NB4 (cell line): Measurements from ENCODE around the gene ANKZF1.
A peak's percentile ranks its signal among the peaks of the same experiment; 100 is the strongest.

Source experiments
- DNase-seq: peaks from one replicate; pipeline ENCODE4 v3.0.0; 2010; ENCODE audit warnings: low read depth
- H3K4me3 ChIP-seq: one replicate; pipeline ENCODE4 v1.5.1; 2011; ENCODE audit warnings: mild to moderate bottlenecking, low read depth, low read length, moderate library complexity
- CTCF ChIP-seq: IDR thresholded peaks from one replicate; pipeline ENCODE4 v1.5.1; 2012; ENCODE audit warnings: low read depth, low read length
- MAX ChIP-seq: IDR thresholded peaks from 2 replicates; pipeline ENCODE4 v1.6.1; 2011; ENCODE audit warnings: low read depth, low read length
- MYC ChIP-seq: IDR thresholded peaks from 2 replicates; pipeline ENCODE4 v1.6.1; 2011; ENCODE audit warnings: low read depth, low read length
- POLR2A ChIP-seq: IDR thresholded peaks from 2 replicates; pipeline ENCODE4 v1.6.1; 2011; ENCODE audit warnings: mild to moderate bottlenecking; ENCODE audit not compliant: insufficient read length; ENCODE audit errors: extremely low read depth

The ANKZF1 gene

DNA sequence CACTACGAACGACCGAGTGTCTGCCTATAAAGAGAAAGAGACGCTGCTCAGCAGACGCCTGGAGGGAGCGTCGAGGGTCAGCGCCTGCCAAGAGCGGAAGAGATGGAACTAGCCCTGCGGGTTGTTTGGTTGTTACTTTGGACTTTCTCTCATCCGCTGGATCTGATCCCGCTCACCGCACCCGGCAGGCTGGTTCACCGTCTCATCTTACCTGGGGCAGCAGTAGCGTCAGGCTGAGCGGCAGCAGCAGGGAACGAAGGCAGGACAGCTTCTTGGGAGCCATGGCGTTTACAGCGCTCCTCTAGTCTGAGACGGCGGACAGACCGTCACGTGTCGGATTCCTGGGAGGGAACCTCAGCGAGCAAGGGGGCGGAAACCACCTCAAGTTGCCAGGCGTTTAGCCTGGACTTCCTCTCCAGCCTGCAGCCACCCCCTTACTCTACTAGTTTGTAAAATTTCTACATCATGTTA, 13.7 kb downstream of the ANKZF1 start:
- no peak for DNase-seq
- H3K4me3 ChIP-seq = no peak overlapping the region
- TF ChIP-seq MYC = no peak

DNA sequence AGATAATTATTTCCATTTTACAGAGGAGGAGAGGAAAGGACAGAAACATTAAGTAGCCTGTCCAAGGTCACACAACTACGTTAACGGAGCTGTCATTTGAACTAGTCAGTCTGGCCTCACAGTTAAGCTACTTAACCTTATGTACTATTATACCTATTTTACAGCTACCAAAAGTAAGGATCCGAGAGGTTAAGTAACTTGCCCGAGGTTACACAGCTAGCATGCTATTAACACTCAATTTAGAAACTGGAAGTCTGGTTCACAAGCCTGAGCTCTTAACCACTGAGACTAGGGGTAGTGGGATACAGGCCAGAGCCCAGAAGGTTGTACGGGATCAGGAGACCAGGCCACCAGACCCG, 15.2 kb downstream of the ANKZF1 start:
- TF ChIP-seq MAX (no peak), POLR2A (no peak), MYC (no peak), CTCF (no peak)
- peak overlapping the region; percentile 91 for H3K4me3 ChIP-seq
- DNase-seq = no peak

- peak within 1 kb of the TSS; percentile 91 for H3K4me3 ChIP-seq
- TF ChIP-seq POLR2A = peak; percentile 82
- TF ChIP-seq CTCF = no peak
- TF ChIP-seq MYC = no peak; the same call in 1 of the 2 replicates
- TF ChIP-seq MAX = no peak
- DNase-seq = peak; percentile 95
Measured at GRCh38 chr2:219245148-219245898, 15.7 kb downstream of the ANKZF1 start, which contains the start of the genes GLB1L and STK16. TSS of gene GLB1L (minus strand) at chr2:219245444. CDS start at chr2:219243573, 1,871 bp downstream. TSS of gene STK16 (plus strand) at chr2:219245479. CDS start at chr2:219246000, 521 bp downstream.

- TF ChIP-seq CTCF (no peak), MYC (no peak), MAX (no peak), POLR2A (no peak)
- peak; percentile 22 for DNase-seq
- peak overlapping the region; percentile 91 for H3K4me3 ChIP-seq
Measured at GRCh38 chr2:219245899-219246230, 16.3 kb downstream of the ANKZF1 start.

DNA sequence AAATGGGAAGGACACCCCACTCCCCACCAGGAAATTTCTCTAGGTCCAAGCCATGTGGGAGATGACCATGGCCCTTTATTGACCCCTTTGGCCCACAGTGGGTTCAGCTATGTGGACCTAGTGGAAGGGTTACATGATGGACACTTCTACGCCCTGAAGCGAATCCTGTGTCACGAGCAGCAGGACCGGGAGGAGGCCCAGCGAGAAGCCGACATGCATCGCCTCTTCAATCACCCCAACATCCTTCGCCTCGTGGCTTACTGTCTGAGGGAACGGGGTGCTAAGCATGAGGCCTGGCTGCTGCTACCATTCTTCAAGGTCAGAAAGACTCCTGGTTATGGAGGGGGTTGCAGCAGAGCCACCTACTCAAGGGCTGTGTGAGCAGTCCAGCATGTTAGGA, 17.0 kb downstream of the ANKZF1 start:
- no peak for DNase-seq
- no peak for TF ChIP-seq POLR2A
- TF ChIP-seq MAX = no peak
- TF ChIP-seq CTCF = no peak
- no peak for TF ChIP-seq MYC
- peak overlapping the region; percentile 91 for H3K4me3 ChIP-seq

DNA sequence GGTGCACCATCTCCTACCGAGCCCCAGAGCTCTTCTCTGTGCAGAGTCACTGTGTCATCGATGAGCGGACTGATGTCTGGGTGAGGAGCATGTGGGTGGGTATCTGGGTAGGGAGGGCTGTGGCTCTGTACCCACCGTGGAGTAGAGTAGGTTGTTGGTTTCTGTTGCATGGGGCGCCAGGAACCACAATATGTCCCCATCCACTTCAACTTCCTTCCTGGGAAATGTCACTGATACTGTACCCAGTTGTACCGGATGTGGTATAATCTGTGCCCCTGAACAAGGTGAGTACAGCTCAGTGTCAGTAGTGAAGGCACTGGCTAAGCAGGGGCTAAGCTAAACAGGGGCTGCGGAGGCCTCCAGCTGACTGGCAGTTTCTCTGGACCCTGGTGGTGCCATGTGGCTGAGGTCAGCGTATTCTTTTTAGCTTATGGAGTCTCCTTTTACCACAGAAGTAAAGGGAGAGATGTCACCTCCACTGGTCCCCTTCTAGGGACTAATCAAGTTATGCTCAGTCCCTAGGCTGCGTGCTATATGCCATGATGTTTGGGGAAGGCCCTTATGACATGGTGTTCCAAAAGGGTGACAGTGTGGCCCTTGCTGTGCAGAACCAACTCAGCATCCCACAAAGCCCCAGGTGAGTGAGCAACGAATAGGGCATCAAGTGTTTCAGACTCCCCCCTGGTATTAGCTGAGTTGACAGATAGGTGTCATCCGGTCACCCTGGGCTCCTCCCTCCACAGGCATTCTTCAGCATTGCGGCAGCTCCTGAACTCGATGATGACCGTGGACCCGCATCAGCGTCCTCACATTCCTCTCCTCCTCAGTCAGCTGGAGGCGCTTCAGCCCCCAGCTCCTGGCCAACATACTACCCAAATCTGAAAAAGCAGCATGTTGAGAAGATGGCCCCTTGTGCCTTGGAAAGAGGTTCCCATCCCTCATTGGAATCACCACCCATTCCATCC, 18.4 kb downstream of the ANKZF1 start:
- peak; percentile 76 for DNase-seq
- TF ChIP-seq POLR2A (no peak), MYC (no peak; the same call in 1 of the 2 replicates), MAX (no peak), CTCF (no peak)
- H3K4me3 ChIP-seq = peak overlapping the region; percentile 12
